Mucosa of stomach (tissue), 1 donor: ENCODE results near the gene RND3.

Source experiments
- H3K27me3 ChIP-seq: one replicate; pipeline ENCODE4 v1.7.0; 2013; ENCODE audit warnings: mild to moderate bottlenecking, low read length; ENCODE audit not compliant: control insufficient read depth, insufficient read depth
- H3K36me3 ChIP-seq: one replicate; pipeline ENCODE4 v1.7.0; 2013; ENCODE audit warnings: low read length; ENCODE audit not compliant: control insufficient read depth, insufficient read depth
- H3K4me1 ChIP-seq: one replicate; pipeline ENCODE4 v1.7.0; 2013; ENCODE audit warnings: mild to moderate bottlenecking, low read length; ENCODE audit not compliant: control insufficient read depth, insufficient read depth
- H3K4me3 ChIP-seq: one replicate; pipeline ENCODE4 v1.7.0; 2013; ENCODE audit warnings: low read length
- H3K9ac ChIP-seq: one replicate; pipeline ENCODE4 v1.7.0; 2013; ENCODE audit warnings: mild to moderate bottlenecking, low read length, moderate library complexity
- H3K9me3 ChIP-seq: one replicate; pipeline ENCODE4 v1.7.0; 2013; ENCODE audit warnings: mild to moderate bottlenecking, low read length, moderate library complexity; ENCODE audit not compliant: control insufficient read depth
- donor health status: Pancreatic carcinoma.

RND3 gene

GRCh38 chr2:150486539-150487484 is 655 bp downstream of the RND3 start:
- H3K4me1 ChIP-seq = peaks cover 22% of the 10 kb centered on the region
- no peaks in the 10 kb centered on the region for H3K9me3 ChIP-seq
- H3K9ac ChIP-seq = peak overlapping the region; percentile 98
- H3K4me3 ChIP-seq = peak overlapping the region; percentile 78
- H3K36me3 ChIP-seq = no peaks in the 10 kb centered on the region
- H3K27me3 ChIP-seq = no peaks in the 10 kb centered on the region

GRCh38 chr2:150485871-150486538 is 1.5 kb downstream of the RND3 start:
- Histone ChIP-seq H3K36me3 (no peaks in the 10 kb centered on the region), H3K4me1 (peaks cover 22% of the 10 kb centered on the region), H3K9me3 (no peaks in the 10 kb centered on the region), H3K9ac (peak overlapping the region; percentile 98), H3K27me3 (no peaks in the 10 kb centered on the region), H3K4me3 (peak overlapping the region; percentile 78)

- Histone ChIP-seq H3K36me3 (no peaks in the 10 kb centered on the region), H3K27me3 (no peaks in the 10 kb centered on the region), H3K9ac (peak overlapping the region; percentile 98), H3K9me3 (no peaks in the 10 kb centered on the region), H3K4me1 (peaks cover 30% of the 10 kb centered on the region), H3K4me3 (peak overlapping the region; percentile 78)
These were observed 2.2 kb downstream of the RND3 start for GRCh38 chr2:150485114-150485870.

GRCh38 chr2:150484461-150485021 is 2.9 kb downstream of the RND3 start:
- peak overlapping the region; percentile 78 for H3K4me3 ChIP-seq
- H3K9me3 ChIP-seq = no peaks in the 10 kb centered on the region
- H3K4me1 ChIP-seq = peaks cover 34% of the 10 kb centered on the region
- H3K27me3 ChIP-seq = no peaks in the 10 kb centered on the region
- H3K36me3 ChIP-seq = no peaks in the 10 kb centered on the region
- H3K9ac ChIP-seq = peak overlapping the region; percentile 98

GRCh38 chr2:150484006-150484405 is 3.5 kb downstream of the RND3 start:
- H3K4me3 ChIP-seq = no peak overlapping the region
- peaks cover 38% of the 10 kb centered on the region for H3K4me1 ChIP-seq

GRCh38 chr2:150483532-150483931 is 3.9 kb downstream of the RND3 start:
- H3K4me3 ChIP-seq = no peak overlapping the region
- H3K9ac ChIP-seq = no peak overlapping the region
- H3K27me3 ChIP-seq = no peaks in the 10 kb centered on the region
- H3K36me3 ChIP-seq = no peaks in the 10 kb centered on the region
- no peaks in the 10 kb centered on the region for H3K9me3 ChIP-seq
- H3K4me1 ChIP-seq = peaks cover 41% of the 10 kb centered on the region

More at GRCh38 chr2:150484006-150484405, 3.5 kb downstream of the RND3 start:
- Histone ChIP-seq H3K9ac (no peak overlapping the region), H3K9me3 (no peaks in the 10 kb centered on the region), H3K36me3 (no peaks in the 10 kb centered on the region), H3K27me3 (no peaks in the 10 kb centered on the region)

GRCh38 chr2:150482667-150483400 is 4.6 kb downstream of the RND3 start:
- Histone ChIP-seq H3K9ac (no peak overlapping the region), H3K27me3 (no peaks in the 10 kb centered on the region), H3K4me3 (no peak overlapping the region), H3K36me3 (no peaks in the 10 kb centered on the region), H3K9me3 (no peaks in the 10 kb centered on the region), H3K4me1 (peaks cover 48% of the 10 kb centered on the region)

GRCh38 chr2:150482111-150482510 is 5.4 kb downstream of the RND3 start:
- Histone ChIP-seq H3K27me3 (no peaks in the 10 kb centered on the region), H3K9ac (no peak overlapping the region), H3K4me3 (no peak overlapping the region), H3K9me3 (no peaks in the 10 kb centered on the region), H3K4me1 (peaks cover 56% of the 10 kb centered on the region), H3K36me3 (no peaks in the 10 kb centered on the region)

GRCh38 chr2:150480971-150481830 is 6.3 kb downstream of the RND3 start:
- Histone ChIP-seq H3K9me3 (no peaks in the 10 kb centered on the region), H3K4me3 (no peak overlapping the region), H3K27me3 (no peaks in the 10 kb centered on the region), H3K36me3 (no peaks in the 10 kb centered on the region), H3K4me1 (peaks cover 64% of the 10 kb centered on the region), H3K9ac (no peak overlapping the region)

- Histone ChIP-seq H3K4me3 (no peak overlapping the region), H3K9ac (no peak overlapping the region), H3K36me3 (no peaks in the 10 kb centered on the region), H3K4me1 (peaks cover 72% of the 10 kb centered on the region), H3K9me3 (no peaks in the 10 kb centered on the region), H3K27me3 (no peaks in the 10 kb centered on the region)
These were observed 7.2 kb downstream of the RND3 start for GRCh38 chr2:150480241-150480640.
